Stimulated activated naive CD4-positive, alpha-beta T cell treated with Interleukin-2 at 50 U/mL for 16 hours (primary cell): ENCODE results near the gene TAOK1.

Source experiments
- DNase-seq: peaks from one replicate; lab custom pipeline; 2025; lab: John Stamatoyannopoulos, UW

TAOK1 gene

DNA sequence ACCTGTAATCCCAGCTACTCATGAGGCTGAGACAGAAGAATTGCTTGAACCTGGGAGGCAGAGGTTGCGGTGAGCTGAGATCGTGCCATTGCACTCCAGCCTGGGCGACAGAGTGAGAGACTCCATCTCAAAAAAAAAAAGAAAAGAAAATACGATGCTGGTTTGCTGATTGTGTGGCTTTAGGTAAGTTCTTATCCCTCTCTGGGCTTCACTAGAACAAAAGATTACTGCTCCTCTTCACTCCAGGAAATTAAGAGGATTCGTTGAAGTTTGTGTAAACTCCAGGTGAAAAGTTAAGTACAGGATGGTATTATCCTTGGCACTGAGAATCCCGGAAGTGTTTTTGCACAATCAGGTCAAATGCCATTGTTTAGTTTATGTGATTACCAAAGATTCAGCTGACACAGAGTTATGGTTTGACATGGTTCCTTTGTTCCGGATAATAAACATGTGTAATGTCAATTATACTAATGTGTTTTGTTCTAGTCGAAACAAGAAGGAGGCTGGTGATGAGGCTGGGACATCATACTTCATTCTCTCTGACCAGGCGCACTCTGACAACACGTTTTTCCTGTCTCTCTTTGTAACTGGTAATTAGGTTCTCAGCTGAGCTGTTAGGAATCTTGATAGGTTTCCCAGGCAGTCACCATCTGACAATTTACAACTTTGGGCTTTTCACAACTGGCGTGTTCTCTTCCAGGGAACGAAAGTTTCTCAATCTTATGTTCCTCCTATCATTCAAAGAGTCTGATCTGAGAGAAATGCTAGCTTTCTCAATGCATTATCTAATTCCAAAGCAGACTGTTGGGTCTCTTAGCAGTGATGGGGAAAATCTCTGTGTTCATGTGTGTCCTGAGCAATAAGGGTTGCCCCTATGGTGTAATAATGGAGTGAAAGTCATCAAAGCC, 10.8 kb upstream of the TAOK1 start:
- DNase-seq, result no peak

GRCh38 chr17:29383686-29384085, 6.5 kb upstream of the TAOK1 start:
- no peak for DNase-seq

GRCh38 chr17:29384901-29385300, 5.3 kb upstream of the TAOK1 start:
- DNase-seq, result no peak

GRCh38 chr17:29386760-29387159, 3.4 kb upstream of the TAOK1 start:
- DNase-seq, result no peak

DNA sequence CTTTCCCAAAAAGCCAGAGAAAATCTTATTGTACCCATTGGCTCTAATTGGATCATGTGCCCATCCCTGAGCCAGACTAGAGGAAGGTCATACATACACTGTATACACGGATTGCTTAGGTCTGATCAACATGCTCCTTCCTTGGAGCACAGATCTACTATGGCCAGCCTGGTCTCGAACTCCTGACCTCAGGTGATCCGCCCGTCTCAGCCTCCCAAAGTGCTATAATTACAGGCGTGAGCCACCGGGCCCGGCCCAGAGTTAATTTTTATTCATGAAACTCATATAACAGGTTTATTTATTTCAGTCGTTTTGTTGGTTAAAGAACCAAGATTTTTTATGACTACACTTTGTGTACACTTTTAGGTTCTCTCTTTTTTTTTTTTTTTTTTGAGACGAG, 1.2 kb upstream of the TAOK1 start:
- DNase-seq, result no peak

DNA sequence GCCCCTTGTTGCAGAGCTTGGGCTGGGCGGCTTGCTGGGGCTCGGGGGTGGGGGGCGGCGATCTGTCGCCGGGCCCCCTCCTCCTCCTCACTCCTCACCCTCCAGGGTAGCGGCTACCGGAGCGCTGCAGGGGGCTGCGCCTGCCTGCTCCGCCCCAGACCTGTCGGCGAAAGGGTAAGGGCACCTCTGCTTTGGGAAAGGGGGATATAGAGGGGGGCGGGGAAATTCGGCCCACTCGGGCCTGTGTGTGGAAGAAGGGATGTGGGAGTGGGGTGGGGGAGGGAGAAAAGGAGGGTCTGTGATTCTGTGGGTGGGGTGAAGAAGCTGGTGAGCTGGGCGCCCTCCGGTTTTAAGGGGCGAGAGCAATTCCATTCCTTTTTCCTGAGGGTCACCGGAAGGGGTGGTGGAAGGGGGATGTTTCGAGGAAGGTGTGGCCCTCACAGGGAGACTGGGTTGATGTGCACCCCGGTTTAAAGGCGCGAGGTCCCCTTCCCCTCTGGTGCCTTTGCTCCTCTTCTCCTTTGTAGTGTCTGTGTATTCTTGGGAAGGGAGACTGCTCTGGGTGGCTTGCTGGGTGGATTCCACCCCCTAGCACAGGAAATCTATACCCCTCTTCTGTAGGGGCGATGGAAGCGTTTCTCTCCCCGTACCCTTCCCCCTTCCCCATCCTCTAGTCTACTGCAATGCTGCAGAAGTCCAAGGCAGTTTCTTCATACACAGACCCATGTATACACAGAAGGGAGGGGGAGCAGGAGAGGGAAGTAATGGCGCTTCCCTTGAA, 878 bp downstream of the TAOK1 start:
- no peak for DNase-seq

- DNase-seq, result no peak
Measured at GRCh38 chr17:29393436-29393835, 3.3 kb downstream of the TAOK1 start.

DNA sequence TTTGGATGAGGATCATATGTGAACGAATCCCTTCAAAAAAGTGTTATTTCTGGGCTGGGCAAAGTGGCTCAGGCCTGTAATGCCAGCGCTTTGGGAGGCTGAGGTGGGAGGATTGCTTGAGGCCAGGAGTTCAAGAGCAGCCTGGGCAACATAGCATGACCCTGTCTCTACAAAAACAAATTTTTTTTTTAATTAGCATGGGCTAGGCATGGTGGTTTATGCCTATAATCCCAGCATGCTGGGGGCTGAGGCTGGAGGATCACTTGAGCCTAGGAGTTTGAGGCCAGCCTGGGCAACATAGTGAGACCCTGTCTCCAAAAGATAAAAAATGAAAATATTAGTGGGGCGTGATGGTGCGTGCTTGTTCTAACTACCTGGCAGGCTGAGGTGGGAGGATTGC, 4.6 kb downstream of the TAOK1 start:
- no peak for DNase-seq

DNA sequence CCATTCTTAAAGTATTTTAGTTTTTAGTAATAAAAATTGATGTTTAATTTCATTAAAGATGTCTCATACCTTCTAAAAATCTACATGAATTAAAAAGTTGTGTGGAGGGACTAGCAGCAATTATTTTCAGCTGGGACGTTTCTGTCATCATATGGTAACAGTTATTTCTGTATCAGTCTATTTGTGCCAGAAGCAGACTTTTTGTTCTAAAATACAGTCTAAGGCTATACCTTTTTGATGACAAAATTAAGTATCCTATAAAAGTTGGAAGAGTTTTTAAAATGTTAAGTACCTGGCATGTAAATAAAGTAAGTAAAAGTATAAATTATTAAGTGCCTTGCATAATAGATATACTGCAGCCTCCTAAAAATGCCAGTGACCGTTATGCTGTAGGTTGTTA, 5.9 kb downstream of the TAOK1 start:
- DNase-seq, result no peak

DNA sequence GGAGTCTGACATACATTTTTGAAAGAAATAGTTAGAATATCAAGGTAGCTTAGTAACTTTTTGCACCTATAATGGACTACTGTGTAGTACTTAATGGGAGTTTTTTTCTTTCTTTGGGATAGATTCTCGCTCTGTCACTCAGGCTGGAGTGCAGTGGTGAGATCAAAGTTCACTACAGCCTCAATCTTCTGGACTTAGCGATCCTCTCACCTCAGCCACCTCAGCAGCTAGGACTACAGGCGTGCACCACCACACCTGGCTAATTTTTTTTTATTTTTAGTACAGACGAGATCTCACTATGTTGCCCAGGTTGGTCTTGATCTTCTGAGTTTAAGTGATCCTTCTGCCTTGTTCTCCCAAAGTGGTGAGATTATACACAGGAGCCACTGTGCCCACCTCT, 9.5 kb downstream of the TAOK1 start:
- DNase-seq, result no peak

- no peak for DNase-seq
Measured at GRCh38 chr17:29400818-29401217, 10.7 kb downstream of the TAOK1 start.

DNA sequence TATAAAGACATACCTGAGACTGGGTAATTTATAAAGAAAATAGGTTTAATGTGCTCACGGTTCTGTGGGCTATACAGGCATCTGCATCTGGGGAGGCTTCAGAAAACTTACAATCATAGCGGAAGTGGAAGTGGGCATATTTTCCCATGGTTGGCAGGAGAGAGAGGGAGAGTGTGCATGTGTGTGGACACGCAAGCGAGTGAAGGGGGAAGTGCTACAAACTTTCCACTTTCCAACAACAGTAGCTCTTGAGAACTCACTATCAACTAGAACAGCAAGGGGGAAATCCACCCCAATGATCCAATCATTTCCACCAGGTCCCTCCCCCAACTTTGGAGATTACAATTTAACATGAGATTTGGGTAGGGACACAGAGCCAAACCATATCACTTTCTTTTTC, 11.1 kb downstream of the TAOK1 start:
- no peak for DNase-seq

GRCh38 chr17:29407856-29408255, 17.7 kb downstream of the TAOK1 start:
- DNase-seq, result no peak

DNA sequence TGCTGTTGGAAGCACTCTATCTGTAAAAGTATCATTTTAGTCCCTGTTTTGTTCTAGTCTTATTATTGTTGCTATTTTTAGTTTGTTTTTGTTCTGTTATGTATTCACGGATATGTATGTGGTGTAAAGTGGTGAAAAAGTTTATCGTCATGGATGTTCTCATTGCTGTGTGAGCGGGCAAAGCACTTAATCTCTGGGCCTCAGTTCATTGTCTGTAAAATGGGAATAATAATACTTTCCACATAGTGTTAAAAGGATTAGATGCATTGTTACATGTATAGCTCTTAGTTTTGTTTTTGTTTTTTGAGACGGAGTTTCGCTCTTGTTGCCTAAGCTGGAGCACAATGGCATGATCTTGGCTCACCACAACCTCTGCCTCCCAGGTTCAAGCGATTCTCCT, 19.8 kb downstream of the TAOK1 start:
- no peak for DNase-seq

DNA sequence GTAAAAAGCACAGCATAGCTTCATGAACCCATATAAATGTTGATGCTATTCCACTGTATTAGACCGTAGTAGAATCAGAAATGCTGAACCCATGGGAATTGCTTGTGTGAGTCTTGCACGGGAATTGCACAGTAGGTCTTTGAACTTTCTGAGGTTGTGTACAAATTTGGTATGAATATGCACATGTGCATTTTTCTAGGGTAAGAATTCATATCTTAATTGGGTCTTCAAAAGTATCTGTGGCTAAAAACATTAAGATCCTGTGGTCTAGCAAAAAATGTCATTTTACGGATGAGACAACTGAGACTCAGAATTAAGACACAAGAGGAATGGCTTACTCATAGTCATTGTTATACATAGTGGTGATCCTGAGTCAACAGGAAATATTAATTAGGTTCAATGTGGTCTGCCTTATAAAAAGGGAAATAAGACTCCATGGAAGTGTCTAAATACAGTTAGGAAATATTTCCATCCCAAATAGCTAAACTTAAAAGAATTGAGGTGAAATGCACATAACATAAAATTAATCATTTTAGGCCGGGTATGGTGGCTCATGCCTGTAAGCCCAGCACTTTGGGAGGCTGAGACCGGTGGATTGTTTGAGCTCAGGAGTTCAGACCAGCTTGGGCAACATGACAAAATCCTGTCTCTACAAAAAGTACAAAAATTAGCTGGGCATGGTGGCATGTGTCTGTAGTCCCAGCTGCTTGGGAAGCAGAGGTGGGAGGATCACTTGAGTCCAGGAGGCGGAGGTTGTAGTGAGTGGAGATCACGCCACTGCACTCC, 22.8 kb downstream of the TAOK1 start:
- DNase-seq, result no peak

DNA sequence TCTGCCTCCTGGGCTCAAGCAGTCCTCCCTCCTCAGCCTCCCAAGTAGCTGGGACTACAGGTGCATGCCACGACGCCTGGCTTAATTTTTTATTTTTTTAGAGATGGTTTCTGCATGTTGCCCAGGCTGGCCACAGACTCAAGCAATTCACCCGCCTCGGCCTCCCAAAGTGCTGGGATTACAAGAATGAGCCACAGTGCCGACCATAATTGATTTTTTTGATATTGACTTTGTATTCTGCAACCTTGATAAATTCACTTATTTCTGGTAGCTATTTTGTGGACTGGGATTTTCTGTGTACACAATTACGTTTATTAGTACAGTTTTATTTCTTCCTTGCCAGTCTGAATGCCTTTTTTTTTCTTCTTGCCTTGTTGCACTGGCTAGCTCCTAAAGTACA, 30.0 kb downstream of the TAOK1 start:
- no peak for DNase-seq

DNA sequence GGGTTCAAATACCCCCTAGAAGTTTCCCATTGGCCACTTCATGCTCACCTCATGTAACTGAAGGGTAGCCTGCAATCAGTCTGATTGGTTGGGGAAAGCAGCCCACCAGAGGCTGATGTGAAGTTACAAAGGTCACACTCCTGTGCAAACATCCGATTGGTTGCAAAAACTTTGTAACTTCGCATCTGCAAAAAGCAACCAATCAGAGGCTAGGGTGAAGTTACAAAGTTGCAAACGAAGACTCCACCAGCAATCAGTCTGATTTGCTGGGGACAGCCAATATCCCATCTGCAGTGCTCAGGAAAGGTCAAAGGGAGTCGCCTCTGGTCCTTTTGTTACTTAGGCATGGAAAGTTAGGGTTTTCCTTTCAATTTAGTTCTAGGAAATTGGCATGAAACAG, 40.1 kb downstream of the TAOK1 start:
- DNase-seq, result no peak

- DNase-seq, result no peak
Measured at GRCh38 chr17:29433541-29433940, 43.4 kb downstream of the TAOK1 start.

DNA sequence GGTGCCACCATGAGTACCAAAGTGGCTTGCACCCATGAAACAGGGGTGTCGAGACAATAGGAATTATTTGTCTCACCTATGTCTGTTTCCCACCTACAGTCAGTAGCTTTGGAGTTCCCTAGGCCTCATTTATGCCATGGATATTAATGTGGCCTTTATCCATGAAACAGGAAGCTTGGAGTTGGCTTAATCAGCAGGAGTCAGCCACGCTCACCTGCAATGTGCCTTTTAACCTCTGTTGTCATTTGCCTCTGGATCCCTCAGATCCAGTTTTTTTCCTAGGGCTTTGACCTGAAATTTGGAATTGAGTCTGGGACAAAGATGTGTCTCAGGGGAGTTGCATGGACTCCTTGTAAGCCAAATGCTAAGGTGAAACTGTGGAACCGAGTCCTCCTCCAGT, 44.4 kb downstream of the TAOK1 start:
- no peak for DNase-seq

- DNase-seq, result no peak
Measured at GRCh38 chr17:29442451-29442850, 52.3 kb downstream of the TAOK1 start.

- no peak for DNase-seq
Measured at GRCh38 chr17:29443041-29443739, 53.0 kb downstream of the TAOK1 start.

- no peak for DNase-seq
Measured at GRCh38 chr17:29444589-29444988, 54.4 kb downstream of the TAOK1 start.
